ENCODE data around the gene IFNA13. TPM values are rescaled to one million over a fixed set of nuclear protein-coding genes. Genes with fewer than 3 reads are reported as not detected.
"Not testable (repeated sequence)": the region's sequence is repeated elsewhere in the genome, so short reads cannot be mapped to it uniquely, and the experiment has no call there.

Gene IFNA13
- not detected for total RNA-seq
- long read RNA-seq, donor 1: 0 reads
- long read RNA-seq, donor 2: 0 reads

DNA sequence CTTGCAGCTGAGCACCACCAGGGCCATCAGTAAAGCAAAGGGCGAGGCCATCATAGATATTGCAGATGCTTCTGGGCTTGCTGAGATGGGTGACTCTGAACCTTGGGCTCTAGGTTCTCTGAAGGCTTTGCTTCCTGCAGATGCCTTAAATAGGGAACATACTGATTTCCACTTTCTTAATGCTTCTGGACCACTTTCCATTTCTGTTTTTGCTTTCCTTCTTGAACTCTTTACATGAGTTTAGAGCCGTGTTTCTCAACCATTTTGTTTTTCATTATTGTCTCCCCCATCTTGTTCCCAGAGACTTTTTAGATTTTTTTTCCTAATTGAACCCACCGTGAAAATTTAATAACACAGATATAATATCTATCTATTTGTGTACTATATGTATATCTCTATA lies at the start of gene IFNA13:
Gene IFNA13 (minus strand): TSS at position 101 of the 400 bp plus-strand sequence. CDS start 47 bp downstream, at position 54.
- no peak for DNase-seq (ENCODE audit: low spot score)
- intact Hi-C loops (cut with DNase I): no loop called here

DNA sequence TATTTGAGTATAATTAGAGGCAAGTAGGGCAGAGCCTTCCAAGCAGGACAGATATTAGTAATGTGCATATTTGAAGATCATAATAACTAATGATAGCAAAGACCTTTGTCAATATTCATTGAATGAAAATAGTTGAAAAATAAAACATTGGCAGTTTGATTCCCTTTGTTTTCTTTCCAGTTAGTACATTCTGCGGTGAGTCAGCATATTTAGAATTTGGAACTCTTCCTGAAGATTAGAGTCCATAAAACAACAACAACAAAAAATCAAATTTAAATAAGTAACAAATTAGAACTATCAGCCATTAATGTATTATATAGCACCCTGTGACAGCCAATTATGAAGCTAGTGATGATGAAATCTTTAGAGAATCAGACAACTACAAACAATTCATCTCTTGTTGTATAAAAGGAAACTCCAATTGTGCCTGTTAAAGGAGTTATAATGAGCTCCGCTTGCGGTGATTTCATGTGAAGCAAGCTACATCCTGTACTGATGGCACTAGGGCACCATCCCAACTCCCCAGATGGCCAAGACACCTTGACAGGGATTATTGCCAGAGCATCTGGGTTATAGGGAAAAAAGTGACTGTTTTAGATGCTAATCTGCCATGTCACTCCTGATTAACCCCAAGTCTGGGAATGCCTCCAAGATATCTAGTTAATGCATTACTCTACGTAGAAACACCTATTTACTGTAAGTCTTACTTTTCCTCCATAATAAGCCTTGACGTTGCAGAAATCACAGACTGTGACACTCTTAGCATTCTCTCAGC lies 47.8 kb upstream of the IFNA13 start:
- intact Hi-C loops (cut with DNase I): no loop called here

DNA sequence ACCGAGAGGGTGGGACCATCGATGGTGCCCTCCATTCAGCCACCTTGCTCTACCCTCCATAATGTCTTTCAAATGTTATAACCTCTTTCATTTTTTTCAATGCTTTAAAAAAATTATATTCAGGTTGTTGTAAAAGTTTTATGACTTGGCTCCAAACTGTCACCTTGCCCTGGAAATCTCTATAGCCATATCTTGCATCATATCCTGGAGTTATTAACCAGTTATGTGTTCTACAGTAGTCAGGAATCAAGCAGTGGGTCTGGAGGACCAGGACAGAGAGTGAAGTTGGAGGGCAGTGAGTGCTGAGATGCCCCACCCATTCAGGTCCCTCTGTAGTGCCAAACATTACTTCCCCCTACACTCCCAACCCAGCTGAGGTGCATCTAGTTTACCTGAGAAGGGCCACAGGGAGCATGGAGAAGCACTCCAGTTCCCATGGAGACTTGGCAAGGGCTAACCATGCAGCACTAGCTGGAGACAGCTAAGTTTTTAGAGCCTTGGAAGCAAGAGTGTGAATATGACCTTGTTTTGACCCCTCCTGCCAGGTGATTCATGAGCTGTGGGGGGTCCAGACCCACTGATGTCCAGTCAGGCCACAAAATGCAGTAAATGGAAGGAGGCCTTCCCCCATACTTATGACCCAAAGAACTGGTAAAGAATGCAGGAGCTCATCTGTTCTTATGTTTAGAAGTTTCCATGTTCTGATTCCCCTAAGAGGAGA lies 46.5 kb upstream of the IFNA13 start:
- no peak for DNase-seq (ENCODE audit: low spot score)
- intact Hi-C loops (cut with DNase I): no loop called here

More for the DNA sequence above, 47.8 kb upstream of the IFNA13 start:
- DNase-seq (ENCODE audit: low spot score): no peak

DNA sequence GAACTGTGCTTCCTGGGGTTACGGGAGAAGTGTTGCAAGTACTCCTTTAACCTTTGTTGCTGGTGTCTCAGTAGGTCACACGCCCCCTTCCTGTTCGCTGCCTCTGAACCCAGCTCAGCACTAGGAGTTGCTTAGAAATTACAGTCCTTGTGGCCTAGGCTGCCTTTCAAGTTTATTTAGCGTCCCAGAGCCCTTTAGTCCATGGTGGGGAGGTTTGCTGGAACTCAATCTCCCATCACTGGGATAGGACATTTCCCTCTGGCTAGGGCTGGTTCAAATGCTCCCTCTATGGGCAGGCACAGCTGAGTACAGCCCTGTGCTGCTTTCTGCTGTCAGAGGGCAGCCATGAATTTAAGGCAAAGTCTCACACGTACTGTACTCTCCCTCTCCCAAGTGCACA lies 45.8 kb upstream of the IFNA13 start:
- intact Hi-C loops (cut with DNase I): no loop called here
- no peak for DNase-seq (ENCODE audit: low spot score)

DNA sequence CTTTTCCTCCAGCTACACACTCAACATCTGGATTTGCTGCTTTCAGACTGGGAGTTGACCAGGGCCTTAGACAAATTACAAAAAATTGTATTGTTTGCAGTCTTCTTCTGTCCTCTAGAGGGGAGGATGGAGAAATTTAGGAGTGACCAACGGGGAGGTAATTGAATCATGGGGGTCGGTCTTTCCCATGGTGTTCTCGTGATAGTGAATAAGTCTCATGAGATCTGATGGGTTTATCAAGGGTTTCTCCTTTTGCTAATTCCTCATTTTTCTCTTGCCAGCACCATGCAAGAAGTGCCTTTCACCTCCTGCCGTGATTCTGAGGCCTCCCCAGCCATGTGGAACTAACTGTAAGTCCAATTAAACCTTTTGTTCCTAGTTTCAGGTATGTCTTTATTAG lies 45.3 kb upstream of the IFNA13 start:
- intact Hi-C loops (cut with DNase I): no loop called here

DNA sequence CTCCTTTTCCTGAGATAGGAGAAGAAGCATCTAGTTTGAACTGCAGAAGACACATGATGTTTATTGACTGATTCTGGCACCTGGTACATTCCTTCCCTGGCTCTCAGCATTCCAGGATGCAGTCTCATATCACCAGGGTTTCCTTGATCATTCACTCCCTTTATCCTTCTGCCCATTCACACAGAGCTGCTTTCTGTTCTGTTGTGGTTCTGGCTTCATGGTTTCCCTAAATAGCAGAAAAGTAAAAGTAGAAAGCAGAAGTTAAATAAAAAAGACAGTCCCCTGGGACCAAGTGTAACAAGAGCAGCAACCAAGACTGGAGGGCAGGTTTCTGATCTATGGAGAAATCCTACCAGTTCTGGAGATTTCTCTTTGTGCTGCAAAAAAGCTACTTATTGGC lies 44.2 kb upstream of the IFNA13 start:
- DNase-seq (ENCODE audit: low spot score): no peak
- intact Hi-C loops (cut with DNase I): no loop called here

More for the DNA sequence above, 45.3 kb upstream of the IFNA13 start:
- DNase-seq (ENCODE audit: low spot score): no peak

DNA sequence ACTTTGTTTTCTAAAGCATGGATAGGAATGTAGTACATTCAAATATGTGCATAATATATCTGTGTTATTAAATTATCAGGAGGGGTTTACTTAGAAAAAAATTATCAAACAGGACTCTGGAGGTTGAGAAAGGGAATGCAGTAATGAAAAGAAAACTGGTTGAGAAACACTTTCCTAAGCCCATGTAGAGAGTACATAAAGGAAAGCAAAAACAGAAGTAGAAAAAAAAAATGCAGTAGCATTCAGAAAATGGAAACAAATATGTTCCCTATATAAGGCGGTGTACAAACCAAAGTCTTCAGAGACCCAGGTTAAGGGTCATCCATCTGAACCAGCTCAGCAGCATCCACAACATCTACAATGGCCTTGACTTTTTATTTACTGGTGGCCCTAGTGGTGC lies 41.0 kb upstream of the IFNA13 start, which contains the start of gene IFNA8:
Gene IFNA8 (plus strand): TSS at position 301 of the 400 bp plus-strand sequence. CDS start 60 bp downstream, at position 361.
- no peak for DNase-seq (ENCODE audit: low spot score)
- intact Hi-C loops (cut with DNase I): no loop called here

DNA sequence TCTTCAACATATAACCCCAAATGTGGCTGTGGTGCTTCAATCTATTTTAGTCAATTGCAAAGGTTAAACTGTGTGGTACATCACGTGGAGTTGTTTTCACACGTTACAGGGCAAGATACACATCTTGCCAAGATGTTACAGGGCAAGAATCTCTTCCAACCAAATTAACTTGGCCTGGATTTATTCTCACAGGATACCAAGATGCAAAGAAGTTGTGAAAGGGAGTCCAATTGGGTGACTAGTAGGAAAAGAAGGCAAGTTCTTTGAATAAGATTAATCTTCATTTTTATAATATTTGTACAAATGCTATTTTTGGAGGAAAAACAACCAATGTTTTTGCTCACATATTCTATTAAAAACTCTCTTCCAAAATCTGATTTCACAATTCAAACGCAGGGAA lies 36.3 kb upstream of the IFNA13 start:
- intact Hi-C loops (cut with DNase I): no loop called here
- DNase-seq (ENCODE audit: low spot score): no peak

DNA sequence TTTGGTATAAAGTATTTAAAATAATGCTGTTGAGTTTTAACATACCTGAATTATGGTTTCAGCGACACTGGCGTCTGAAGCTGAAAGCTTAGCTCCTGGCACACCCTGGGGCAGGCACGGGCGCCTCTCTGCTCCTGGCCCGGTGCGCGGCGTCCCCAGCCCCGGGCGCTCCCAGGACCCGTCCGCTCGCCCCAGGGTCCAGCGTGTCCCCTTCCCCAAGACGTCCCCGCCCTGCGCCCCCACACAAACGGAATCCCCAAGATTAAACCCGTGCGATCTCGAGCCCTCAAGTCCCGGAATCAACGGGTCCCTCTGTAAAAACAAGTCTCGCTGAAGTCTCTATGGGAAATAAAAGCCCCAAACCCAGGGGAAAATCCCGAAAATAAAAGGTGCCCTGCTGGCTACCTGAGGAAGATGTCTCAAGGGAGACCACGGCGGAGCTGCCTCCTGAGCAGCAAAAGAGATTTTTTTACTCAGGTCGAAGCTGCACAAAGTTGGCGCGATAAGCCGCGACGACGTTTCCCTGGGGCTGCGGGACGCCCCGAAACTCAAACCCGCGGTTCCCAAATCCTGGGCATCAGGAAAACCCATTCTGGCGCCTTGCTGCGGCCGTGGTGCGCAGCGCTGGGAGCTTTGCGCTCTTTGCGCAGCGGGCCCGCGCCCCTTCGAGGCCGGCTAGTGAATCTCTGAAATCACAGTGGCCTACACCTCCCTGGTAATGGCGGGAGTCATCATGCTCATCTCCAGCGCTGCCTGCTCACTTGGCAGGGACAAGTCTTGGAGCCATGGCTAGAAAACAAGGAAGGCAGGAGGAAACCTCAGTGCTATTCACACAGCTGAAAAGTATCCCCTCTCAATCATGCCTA lies 34.8 kb upstream of the IFNA13 start:
- DNase-seq (ENCODE audit: low spot score): no peak
- intact Hi-C loops (cut with DNase I): no loop called here

DNA sequence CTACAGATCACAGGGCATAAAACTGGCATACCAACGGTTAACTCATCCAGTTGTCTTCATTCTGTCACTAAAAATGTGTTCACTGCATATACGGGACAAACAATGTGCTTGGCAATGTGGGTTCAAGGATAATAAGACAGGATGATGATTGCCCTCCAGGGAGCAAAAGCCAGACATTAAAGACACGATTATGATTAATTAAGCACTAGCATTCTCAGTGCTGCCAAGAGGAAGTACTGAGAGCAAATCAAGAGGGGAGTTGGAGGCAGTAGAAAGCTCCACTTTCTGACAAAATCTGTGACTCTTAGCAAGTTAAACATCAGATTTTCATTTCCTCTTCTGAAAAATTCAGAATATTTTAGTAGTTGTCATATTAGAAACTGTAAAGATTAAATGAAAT lies 32.1 kb upstream of the IFNA13 start:
- no peak for DNase-seq (ENCODE audit: low spot score)
- intact Hi-C loops (cut with DNase I): loop anchor here in 1 of 2 donors (10.0 kb wide), 1 partner anchor 75 kb away; no protein-coding TSS in a partner anchor

DNA sequence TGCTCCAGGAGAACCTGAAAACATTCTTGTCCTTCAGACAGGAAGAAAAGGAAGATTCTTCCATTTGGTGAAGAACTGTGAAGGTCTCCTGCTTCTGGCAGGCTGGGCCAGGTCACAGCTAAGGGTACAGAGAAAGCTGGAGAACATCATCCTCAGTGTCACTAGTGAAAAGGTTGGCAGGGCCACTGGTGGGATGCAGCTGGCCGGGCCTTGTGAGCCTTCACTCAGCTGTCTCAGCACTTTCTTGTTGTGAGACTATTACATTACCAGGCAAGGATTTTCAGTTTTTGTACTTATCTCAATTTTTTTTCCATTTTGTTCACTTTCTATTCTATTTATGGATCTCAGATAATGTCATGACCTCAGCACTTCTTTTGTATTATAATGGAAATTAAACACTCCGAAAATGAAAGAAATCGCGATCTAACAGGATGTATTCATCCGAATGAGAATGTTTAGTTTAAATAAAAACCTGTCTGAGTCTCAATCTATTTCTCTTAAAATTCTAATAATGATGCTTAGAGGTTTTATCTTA lies 31.2 kb upstream of the IFNA13 start:
- intact Hi-C loops (cut with DNase I): loop anchor here in 1 of 2 donors (10.0 kb wide), 1 partner anchor 74 kb away; no protein-coding TSS in a partner anchor

DNA sequence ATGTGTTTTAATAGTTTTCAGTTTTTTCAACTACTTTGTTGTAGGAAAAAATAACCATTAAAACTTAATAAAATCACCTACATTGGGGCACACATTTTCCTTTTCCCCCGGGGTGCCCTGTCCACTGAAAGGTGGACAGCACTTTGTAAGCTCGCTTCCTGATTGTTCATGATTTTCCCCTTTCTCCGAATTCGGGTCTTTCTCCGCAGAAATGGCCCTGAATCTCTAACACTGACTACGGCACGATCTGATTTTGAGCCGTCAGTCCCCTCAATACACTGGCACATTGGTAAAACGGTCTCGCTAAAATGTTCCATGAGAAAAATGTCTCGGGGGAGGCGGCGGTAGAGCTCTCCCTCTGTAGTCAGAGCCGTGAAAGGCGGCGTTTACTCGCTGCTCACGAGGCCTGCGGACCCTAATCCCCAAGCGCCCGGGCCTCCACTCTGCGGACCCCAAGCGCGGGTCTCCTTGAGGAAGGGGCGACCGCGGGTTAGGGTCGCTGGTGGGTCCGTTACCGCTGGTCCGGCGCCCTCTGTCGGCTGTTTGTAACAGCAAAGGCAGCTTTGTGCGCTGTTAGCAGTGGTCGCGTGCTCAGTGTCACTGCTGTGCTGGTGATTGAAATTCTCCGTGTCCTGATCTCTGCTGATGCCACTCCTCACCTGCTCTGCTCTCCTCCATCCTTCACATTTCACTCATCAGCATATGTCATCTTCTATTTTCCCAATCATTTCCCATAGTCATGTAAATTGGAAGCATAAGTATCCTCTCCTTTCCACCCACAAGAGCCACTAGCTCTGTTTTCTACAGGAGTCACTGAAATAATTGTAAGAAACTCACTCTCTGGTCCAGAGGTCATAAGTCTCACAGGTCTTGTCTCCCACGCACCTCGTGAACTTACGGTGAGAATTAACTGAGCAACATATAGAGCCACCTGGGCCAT lies 28.2 kb upstream of the IFNA13 start:
- DNase-seq (ENCODE audit: low spot score): no peak
- intact Hi-C loops (cut with DNase I): loop anchor here in 1 of 2 donors (10.0 kb wide), 1 partner anchor 71 kb away; no protein-coding TSS in a partner anchor

More for the DNA sequence above, 31.2 kb upstream of the IFNA13 start:
- no peak for DNase-seq (ENCODE audit: low spot score)

DNA sequence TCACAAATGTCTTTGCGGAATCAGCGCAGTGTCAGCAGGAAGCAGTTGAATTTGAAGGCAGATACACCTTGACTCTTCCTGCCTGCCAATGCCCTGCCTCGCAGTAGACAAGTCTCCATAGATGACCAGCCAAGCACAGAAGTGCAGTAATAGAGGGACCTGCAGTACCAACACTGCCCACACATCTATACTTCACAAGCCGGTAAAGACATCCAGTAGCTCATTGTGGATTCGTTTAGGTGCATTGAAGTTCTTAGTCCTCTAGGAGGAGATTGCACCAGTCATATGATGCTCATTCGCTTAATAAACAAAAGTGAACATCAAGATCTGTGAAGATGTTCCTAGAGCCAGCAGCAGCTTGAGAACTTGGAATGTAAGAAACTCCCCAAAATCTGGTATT lies 24.4 kb upstream of the IFNA13 start:
- intact Hi-C loops (cut with DNase I): loop anchor here in 1 of 2 donors (10.0 kb wide), 1 partner anchor 67 kb away; no protein-coding TSS in a partner anchor
- no peak for DNase-seq (ENCODE audit: low spot score)

DNA sequence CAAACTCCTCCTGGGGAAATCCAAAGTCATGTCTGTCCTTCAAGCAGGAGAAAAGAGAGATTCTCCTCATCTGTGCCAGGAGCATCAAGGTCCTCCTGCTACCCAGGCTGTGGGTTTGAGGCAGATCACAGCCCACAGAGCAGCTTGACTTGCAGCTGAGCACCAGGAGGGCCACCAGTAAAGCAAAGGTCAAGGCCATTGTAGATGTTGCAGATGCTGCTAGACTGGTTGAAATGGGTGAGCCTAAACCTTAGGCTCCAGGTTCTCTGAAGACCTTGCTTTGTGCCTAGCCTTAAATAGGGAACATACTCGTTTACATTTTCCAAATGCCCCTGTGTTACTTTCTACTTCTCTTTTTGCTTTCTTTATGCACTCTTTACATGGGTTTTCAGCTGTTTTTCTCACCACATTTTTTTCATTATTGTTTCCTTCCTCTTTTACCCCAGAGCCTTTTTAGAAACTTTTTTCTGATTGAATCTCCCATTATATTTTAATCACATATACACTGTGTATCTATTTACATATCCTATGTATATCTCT lies 17.3 kb upstream of the IFNA13 start, which contains the start of gene IFNA2:
Gene IFNA2 (minus strand): TSS at position 268 of the 540 bp plus-strand sequence. CDS start 69 bp downstream, at position 199.
- DNase-seq (ENCODE audit: low spot score): no peak
- intact Hi-C loops (cut with DNase I): no loop called here

DNA sequence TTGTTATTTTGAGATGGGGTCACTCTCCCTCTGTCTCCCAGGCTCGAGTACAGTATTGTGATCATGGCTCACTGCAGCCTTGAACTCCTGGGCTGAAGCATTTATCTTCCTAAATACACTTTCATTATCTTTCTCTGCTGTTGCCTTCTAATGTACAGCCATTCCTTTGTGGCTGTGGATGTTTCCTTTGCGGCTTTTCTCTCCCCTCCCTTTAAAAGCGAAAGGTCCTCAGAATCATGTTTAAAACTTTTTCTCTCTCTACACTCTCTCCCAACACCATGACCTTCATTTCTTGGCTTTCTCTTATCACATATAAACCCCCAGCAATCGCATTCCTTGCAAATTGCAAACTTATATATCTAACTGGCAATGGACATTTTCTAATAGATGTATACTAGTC lies 15.8 kb upstream of the IFNA13 start:
- no peak for DNase-seq (ENCODE audit: low spot score)
- intact Hi-C loops (cut with DNase I): no loop called here

DNA sequence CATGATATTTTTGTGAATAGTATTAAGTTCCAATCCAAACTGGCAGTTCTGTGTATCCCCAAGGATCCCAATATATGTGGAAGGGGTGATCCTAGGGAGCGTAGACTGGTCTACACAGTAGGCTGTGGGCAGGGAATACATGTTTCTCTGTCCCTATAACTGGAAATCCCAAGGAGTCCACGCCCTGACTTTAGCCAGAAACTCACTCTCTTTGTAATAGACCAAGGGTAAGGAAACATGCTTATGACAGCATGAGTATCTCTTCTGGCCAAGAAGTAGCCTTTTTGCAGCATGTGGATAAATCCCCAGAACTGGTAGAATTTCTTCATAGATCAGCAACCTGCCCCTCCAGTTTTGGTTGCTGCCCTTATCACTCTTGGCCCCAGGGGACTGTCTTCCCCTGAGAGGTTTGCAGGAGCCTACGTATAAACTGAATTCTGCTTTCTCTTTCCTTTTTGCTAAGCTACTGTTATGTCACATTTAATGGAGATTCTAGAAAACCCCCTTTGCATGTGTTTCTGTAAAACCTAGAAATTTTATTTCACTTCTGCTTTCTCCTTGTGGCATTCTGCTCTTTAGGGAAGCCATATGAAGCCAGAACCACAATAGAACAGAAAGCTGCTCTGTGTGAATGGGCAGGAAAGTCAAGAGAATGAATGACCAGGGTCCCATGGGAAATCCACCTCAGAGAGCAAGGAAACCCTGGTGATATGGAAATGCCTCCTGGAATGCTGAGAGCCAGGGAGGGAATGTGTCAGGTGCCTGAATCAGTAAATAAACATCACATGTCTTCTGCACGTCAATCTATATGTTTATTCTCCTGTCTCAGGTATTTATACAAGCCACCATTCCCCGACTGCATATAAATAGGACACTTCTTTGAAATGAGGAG lies 13.8 kb upstream of the IFNA13 start:
- DNase-seq (ENCODE audit: low spot score): no peak
- intact Hi-C loops (cut with DNase I): no loop called here

DNA sequence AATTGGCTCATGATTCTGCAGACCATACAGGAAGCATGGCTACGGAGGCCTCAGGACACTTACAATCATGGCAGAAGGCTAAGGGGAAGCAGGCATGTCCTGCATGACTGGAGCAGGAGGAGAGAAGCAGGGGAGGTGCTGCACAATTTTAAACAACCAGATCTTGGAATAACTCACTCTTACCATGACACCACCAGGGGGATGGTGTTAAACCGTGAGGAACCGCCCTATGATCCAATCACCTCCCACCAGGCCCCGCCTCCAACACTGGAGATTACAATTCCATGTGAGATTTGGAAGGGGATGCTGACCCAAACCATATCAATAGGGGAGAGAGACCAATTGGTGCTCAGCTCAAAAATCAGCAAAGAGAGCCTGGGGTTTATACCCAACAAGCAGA lies 3.6 kb upstream of the IFNA13 start:
- DNase-seq (ENCODE audit: low spot score); intact Hi-C loops (cut with DNase I): not testable (repeated sequence)
